ENCODE measurements around the gene STOML2. TPM values are rescaled to one million over a fixed set of nuclear protein-coding genes. Genes with fewer than 3 reads are reported as not detected.
A peak's percentile ranks its signal among the peaks of the same experiment; 100 is the strongest.

The STOML2 gene
- total RNA-seq, 1 donor from 2014 or later, result 132 TPM

DNA sequence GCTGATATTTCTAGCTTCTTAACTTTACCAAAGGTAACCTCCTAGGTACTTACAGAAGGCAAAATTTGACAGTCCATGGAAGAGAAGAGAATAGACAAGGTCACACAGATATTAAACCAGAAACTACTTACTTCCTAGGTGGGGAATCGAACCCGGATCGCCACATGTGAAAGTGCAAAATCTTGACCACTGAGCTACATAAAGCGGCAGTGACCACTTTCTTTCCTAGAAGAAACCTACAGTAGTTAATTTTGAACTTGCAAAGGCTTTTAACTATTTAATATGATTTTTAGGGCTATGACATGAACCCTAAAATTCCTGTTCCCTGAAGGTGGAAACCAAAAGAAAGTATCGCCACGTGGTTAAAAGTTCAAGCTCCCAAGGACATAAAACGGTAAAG lies 33.1 kb upstream of the STOML2 start:
- intact Hi-C loops (cut with micrococcal nuclease), result no loop called here
- no peak for DNase-seq
- TF ChIP-seq, protein P1, sequence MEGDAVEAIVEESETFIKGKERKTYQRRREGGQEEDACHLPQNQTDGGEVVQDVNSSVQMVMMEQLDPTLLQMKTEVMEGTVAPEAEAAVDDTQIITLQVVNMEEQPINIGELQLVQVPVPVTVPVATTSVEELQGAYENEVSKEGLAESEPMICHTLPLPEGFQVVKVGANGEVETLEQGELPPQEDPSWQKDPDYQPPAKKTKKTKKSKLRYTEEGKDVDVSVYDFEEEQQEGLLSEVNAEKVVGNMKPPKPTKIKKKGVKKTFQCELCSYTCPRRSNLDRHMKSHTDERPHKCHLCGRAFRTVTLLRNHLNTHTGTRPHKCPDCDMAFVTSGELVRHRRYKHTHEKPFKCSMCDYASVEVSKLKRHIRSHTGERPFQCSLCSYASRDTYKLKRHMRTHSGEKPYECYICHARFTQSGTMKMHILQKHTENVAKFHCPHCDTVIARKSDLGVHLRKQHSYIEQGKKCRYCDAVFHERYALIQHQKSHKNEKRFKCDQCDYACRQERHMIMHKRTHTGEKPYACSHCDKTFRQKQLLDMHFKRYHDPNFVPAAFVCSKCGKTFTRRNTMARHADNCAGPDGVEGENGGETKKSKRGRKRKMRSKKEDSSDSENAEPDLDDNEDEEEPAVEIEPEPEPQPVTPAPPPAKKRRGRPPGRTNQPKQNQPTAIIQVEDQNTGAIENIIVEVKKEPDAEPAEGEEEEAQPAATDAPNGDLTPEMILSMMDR (IDR thresholded peaks at IDR 0.05; ENCODE audit: borderline replicate concordance), result no peak

DNA sequence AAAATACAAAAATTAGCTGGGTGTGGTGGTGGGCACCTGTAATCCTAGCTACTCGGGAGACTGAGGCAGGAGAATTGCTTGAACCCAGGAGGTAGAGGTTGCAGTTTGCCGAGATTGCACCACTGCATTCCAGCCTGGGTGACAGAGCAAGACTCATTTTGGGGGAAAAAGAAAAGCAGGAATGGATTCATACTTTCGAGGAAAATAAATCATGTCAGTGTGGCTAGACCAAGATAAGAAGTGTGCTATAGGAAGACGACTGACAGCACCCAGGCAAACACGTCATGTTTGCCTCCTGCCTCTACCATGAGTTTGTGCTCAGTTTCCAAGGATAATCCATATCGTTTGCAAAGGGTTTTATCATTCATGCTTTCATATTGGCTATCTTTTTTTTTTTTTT lies 32.0 kb upstream of the STOML2 start:
- Histone ChIP-seq H3K36me3 (no peaks in the 10 kb centered on the region), H3K27ac (replicated peaks) (no peak overlapping the region), H3K4me1 (peaks cover 20% of the 10 kb centered on the region), H3K9me3 (replicated peaks) (peaks cover 6% of the 10 kb centered on the region), H3K27me3 (ENCODE audit: low read depth) (no peaks in the 10 kb centered on the region), H3K4me3 (no peak overlapping the region)
- intact Hi-C loops (cut with micrococcal nuclease), result no loop called here
- TF ChIP-seq, protein P1 (IDR thresholded peaks at IDR 0.05; ENCODE audit: borderline replicate concordance), result no peak
- DNase-seq, result no peak

More for the DNA sequence above, 33.1 kb upstream of the STOML2 start:
- Histone ChIP-seq H3K9me3 (replicated peaks) (peaks cover 6% of the 10 kb centered on the region), H3K27me3 (ENCODE audit: low read depth) (no peaks in the 10 kb centered on the region), H3K4me1 (peaks cover 20% of the 10 kb centered on the region), H3K36me3 (no peaks in the 10 kb centered on the region), H3K27ac (replicated peaks) (no peak overlapping the region), H3K4me3 (no peak overlapping the region)

DNA sequence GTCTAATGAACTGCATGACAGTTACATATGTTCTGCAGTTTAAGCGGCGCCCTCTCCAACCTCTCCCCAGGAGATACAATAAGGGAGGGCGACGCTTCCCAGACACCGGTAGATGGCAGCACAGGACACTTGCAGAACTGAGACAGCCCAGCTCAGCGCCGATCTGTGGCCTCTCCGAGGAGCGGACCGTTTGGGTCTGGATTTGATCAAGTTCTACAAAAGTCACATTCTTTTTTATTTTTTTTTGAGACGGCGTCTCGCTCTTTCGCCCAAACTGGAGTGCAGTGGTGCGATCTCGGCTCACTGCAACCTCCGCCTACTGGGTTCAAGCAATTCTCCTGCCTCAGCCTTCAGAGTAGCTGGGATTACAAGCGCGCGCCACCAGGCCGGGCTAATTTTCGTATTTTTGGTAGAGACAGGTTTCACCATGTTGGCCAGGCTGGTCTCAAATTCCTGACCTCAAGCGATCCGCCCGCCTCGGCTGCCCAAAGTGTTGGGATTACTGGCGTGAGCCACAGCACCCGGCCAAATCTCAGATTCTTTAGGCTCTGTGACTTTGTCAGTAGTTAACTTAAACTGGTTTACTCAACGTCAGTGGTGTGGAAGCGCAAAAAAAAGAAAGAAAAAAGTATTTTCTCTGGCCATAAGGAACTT lies 14.1 kb upstream of the STOML2 start:
- Histone ChIP-seq H3K4me1 (peaks cover 49% of the 10 kb centered on the region), H3K4me3 (peak overlapping the region; percentile 74), H3K9me3 (replicated peaks) (no peaks in the 10 kb centered on the region), H3K27ac (replicated peaks) (peak overlapping the region; percentile 95), H3K27me3 (ENCODE audit: low read depth) (no peaks in the 10 kb centered on the region), H3K36me3 (no peaks in the 10 kb centered on the region)
- peak; percentile 88 for DNase-seq
- TF ChIP-seq, protein P1 (IDR thresholded peaks at IDR 0.05; ENCODE audit: borderline replicate concordance), result peak; percentile 97
- intact Hi-C loops (cut with micrococcal nuclease), result loop anchor here (5.0 to 10.0 kb wide), 3 partner anchors 45 to 360 kb away; partner anchors contain the start of gene UNC13B

DNA sequence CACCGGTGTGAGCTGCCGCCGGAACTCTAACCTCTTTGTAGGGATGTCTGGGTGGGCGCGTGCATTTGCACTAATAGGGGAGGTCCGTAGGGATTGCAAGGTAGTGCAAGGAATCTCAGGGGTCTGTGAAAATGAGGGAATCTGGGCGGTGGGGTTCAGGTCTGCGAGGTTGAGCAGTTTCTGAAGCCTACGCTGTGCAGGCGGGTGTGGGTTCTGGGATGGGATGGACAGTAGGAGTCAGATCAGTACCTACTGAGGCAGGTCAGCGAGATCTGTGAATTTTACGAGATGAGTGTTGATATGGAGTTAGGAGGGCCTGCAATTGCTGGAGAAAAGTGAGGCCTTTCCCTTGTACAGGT lies 13.6 kb upstream of the STOML2 start:
- intact Hi-C loops (cut with micrococcal nuclease), result loop anchor here (5.0 to 10.0 kb wide), 3 partner anchors 46 to 361 kb away; partner anchors contain the start of gene UNC13B
- H3K9me3 ChIP-seq (replicated peaks), result no peaks in the 10 kb centered on the region
- peak overlapping the region; percentile 95 for H3K27ac ChIP-seq (replicated peaks)
- TF ChIP-seq, protein P1 (IDR thresholded peaks at IDR 0.05; ENCODE audit: borderline replicate concordance), result no peak
- H3K27me3 ChIP-seq (ENCODE audit: low read depth), result no peaks in the 10 kb centered on the region
- no peak for DNase-seq
- peaks cover 53% of the 10 kb centered on the region for H3K4me1 ChIP-seq
- no peaks in the 10 kb centered on the region for H3K36me3 ChIP-seq
- H3K4me3 ChIP-seq, result peak overlapping the region; percentile 74

DNA sequence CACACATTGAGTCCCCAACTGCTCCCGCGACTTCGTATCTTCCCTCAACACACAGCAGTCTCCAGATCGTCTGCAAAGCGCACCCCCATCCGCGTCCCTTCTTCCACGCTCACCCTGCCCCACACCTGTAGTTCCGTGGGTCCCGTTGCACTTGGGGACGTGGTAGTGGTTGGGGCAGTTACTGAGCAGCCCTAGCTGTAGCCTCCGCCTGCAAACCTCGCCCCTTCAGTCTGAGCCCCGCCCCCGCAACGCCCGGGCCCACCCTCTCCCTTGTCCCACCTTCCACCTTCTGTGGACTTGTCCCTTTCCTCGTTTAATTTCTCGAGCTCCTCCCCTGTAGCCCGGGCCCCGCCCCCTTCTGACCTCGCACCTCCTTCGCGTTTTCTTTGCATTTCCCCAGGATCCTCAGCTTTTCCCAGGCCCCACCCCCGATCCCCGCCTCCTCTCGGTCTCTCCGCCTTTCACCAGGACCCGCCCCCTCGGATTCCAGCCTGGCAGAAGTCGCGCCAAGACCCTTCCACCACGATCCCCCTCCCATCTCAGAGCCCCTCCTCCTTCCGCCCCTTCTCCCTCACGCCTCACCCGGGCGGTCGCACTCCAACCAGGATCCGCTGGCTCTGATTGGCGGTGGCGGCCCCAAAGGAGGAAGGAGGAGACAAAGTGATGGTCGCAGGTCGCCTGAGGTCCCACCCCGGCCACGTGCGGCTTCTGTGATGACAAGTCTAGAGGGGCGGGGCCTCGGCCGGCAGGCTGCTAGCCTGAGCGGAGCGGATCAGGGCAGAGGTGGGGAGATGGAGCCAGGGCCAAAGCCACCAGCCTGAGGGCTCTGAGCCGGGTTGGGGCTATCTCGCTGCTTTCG lies 13.0 kb upstream of the STOML2 start, which contains the start of gene ATOSB:
ATOSB (minus strand) TSS at position 183 of the 859 bp plus-strand sequence. CDS start 7,588 bp downstream, outside the sequence.
- H3K4me1 ChIP-seq, result peaks cover 58% of the 10 kb centered on the region
- H3K36me3 ChIP-seq, result no peaks in the 10 kb centered on the region
- H3K27ac ChIP-seq (replicated peaks), result peak within 1 kb of the TSS; percentile 95
- TF ChIP-seq, protein P1 (IDR thresholded peaks at IDR 0.05; ENCODE audit: borderline replicate concordance), result no peak
- H3K27me3 ChIP-seq (ENCODE audit: low read depth), result no peaks in the 10 kb centered on the region
- peak; percentile 97 for DNase-seq
- intact Hi-C loops (cut with micrococcal nuclease), result loop anchor here (5.0 to 10.0 kb wide), 3 partner anchors 46 to 361 kb away; partner anchors contain the start of gene UNC13B
- H3K9me3 ChIP-seq (replicated peaks), result no peaks in the 10 kb centered on the region
- peak within 1 kb of the TSS; percentile 74 for H3K4me3 ChIP-seq
